NCI-H1092 (cell line): Measurements from ENCODE around the gene RNF214.

ENCODE experiments used
- DNase-seq: peaks from one replicate; lab custom pipeline; 2025; lab: John Stamatoyannopoulos, UW

Gene RNF214

DNA sequence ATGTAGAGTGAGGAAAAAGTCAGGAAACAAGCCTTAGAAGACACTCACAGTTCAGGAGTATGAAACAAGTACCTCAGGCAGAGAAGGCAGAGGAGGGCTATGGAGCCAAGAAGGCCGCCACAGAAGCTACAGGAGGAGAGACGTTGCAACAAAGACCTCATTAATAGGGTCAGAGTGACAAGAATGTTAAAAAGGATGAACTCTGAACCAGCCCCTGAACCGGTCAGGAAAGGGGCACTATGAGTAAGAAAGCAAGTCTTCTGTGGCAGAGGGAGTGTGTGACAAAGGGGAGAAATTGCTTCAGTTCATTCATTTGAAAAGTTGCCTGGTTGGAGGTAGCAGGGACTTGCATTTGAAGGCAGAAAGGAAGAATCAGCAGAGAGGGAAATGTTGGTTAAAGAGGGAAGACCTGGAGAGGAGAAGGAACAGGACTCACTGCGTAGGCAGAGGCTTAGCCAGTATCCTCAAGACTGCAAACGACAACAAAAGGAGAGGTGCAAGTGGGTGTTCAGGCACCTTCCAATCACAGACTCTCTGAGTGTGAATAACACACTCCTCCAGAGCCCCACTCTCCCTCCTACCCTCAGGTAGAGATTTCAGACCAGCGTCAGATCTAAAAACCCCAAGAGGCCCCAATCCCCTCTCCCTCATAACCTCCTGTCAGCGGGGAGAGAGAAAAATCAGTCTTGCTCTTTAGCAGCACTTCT, 17.9 kb upstream of the RNF214 start:
- no peak for DNase-seq

DNA sequence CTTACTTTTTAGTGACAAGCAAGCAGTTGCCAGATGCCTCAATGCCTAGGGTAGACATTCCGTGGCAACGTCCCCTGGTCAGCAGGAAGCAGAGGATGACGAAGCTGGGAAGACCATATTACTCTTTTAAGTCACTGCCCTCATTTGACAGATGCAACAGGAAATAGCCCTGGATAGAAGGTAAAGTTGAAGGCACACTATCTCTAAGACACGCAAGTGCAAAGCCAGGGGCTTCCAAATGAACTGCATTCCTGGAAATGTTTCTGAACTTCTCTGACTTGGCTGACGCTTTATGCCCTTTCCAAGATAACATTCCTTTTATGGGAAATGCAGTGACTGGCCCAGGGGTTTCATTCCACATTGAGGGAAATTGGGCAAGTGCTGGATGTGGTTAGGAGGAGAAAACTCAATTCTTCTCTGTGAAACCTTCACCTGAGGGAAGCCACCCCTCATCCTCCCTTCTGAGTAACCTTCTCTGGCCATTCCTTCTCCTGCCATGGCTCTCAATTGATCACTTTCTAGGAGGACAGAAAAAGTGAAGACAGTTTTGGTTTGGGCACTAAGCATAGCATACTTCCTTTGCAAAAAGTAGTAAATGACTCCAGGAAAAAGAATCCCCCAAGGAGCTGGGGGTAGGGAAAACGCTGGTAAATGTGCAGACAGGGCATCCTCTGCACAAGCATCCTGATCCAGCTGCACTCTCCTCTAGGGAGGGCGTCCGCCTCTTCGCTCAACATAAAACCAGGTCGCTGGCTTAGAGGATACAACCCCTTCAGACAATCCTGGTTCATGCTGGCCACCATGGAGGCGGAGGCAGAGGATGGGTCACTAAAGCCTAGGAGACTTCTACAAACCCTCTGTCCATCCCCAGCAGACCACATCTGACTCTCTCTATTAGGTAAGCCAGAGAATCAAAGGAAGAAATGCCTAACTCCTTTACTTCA, 15.1 kb upstream of the RNF214 start:
- no peak for DNase-seq

DNA sequence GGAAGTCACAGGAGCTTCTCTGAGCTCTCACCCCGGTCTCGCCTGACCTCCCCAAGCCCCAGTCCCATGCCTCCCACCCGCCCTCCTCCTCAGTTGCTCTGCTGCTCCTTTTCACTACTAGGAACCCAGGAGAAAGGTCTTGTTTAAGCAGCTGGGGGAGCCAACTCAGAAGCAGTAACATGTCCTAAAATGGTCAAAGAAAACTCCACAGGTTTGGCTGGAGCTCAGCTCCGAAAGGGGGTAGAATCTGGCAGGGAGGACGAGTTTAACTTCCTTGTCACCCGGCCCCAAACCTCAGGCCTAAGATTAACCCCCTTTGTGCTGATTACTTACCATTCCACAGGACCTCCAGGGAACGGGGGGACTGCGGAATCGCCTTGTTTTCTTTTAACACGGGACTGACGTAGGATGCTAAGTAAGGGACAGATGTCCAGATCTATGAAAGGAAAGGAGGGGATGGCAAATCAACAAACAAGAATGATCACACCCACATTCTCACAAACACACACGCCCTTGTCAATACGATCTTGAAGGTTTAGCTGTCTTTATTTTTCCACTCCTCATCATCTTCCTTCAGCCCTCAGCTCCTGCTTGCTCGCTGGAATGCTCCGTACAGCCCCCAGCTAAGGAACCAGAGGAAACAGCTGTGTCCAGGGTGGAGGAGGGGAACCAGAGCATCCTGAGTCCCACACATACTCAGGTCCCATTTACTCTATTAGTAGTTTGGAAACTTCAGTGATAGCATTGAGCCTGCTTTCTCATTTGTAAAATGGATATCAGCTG, 14.1 kb upstream of the RNF214 start:
- DNase-seq: no peak

DNA sequence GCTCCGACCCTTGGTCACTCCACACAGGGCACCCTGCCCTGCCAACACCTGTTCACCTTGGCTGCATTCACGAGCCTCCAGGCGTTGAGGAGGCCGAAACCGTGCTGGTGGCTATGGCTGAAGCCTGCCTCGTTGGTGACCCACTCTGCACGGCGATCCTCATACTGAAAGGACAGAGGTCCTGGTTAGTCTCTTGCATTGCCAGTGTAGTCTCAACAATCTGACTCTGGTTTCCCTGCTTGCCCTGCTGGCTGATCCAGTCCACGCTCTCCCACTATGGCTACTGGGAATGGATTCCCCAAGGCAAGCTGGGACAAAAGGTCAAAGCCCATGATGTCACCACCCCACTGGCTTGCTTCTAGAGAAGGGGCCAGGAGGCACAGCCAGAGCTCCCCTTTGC, 13.5 kb upstream of the RNF214 start:
- DNase-seq: no peak

DNA sequence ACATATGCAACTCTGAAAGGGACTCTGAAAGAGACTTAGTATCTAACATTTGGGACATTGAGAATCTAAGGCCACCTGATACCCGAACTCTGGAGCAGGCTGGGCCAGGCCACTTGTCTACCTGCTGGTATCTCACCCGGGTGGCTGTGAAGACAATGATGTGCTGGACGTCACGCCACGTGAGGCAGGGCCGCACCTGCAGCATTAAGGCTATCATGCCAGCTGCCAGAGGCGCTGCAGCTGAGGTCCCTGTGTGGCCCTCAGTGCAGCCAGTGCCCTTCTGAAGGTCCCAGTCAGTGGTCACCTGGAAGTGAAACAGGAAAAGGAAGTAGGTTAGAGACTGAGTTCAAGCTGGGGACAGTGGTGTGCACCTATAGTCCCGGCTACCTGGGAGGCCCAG, 13.0 kb upstream of the RNF214 start:
- no peak for DNase-seq

DNA sequence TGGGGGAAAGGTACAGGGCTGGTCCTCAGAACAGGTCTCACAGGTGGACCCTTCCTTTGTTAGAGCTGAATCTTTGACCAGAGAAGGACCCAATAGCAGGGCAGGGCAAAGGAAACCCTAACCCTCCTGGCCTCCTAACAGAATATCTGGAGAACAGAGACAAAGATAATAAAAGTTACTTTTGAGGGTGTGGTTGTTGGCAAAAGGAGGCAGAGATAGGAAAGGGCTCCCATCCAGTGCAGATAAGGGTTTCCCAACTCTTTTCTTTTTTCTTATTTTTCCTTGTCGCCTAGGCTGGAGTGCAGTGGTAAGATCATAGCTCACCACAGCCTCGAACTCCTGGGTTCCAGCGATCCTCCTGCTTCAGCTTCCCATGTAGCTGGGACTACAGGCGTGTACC, 12.5 kb upstream of the RNF214 start:
- no peak for DNase-seq

DNA sequence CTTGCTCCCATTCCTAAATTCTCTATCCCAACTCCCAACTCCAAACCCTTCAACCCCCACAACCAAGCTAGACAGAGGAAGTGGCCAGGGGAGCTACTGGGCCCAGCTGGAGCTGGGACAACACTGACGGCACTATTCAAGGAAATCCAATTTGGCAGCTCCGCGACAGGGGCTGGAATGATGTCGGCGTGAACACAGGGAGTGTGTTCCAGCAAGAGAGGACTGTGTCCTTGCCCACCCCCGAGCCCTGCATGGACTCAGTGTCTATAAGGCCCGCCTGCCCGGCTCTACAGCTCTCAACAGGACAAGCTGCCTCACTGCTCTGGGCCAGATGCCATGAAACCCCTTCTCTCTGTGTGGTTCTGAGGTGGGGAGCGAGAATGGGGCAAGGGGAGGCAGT, 11.9 kb upstream of the RNF214 start:
- no peak for DNase-seq

DNA sequence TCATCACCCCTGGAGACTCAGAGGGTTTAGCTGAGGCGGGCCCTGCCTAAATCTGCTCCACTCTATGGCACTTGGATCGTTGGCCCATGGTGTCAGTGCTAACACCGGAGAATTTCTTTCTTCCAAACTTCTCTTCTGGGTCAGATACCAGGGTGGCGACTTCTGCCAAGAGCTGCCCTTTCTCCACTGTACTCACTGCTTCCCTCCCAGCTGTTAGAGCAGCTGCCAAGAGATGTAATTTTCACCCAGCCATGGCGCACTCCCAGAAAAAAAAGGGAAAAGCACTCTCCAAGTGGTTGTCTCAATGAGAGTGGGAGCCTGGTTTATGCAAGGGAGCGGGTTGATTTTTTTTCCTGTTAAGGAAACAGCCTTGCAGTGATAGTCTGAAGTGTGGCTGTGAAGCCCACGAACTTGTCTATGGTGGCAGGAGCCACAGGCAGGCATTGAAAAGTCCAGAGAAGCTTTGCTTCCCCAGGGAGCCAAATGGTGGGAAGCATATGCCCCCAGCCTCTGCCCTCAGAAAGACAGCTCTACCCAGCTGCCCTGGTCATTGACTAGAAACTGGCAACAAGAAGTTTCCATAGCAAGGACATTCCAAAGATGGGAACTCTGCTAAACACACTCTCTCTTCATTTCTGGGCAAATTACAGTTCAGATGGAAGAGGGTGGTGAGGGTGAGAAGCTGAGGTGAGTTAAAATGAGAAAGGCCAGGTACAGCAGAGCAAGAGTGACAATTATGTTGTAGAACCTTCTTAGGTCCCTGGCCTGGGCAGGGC, 11.3 kb upstream of the RNF214 start:
- DNase-seq: peak; percentile 60

DNA sequence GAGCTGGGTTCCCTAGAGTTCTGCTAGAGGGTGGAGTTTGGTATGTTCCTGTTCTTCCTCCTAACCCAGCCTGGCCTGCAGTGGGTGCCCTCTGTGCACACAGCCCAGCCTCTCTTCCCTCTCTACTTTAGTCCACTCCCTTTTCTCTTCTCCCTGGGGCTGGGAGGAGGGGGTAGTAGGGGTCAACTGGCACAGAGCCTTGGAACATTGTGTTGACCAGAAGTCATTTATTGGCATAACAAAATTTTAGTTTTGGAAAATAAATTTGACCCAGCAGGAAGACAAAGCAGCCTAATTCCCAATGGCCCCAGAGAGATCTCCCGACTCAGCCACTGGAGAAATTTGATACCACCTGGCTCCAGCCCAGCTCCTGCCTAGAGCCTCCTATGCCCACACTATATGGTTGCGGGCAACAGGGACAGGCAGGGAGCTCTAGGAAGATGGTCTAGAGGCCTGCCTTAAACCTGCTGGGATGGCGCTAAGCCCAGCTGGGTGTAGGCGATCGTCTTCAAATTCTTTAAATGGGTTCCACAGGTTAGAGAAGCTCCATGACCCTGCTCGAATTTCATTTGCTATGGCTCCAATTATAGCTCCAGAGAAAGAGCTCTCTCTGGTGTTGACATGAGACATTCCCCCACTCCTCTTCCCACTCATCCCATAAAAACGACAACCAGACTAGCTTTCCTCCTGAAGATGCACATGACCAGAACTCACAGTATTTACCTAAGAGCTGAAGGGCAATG, 10.5 kb upstream of the RNF214 start:
- DNase-seq: peak; percentile 91

DNA sequence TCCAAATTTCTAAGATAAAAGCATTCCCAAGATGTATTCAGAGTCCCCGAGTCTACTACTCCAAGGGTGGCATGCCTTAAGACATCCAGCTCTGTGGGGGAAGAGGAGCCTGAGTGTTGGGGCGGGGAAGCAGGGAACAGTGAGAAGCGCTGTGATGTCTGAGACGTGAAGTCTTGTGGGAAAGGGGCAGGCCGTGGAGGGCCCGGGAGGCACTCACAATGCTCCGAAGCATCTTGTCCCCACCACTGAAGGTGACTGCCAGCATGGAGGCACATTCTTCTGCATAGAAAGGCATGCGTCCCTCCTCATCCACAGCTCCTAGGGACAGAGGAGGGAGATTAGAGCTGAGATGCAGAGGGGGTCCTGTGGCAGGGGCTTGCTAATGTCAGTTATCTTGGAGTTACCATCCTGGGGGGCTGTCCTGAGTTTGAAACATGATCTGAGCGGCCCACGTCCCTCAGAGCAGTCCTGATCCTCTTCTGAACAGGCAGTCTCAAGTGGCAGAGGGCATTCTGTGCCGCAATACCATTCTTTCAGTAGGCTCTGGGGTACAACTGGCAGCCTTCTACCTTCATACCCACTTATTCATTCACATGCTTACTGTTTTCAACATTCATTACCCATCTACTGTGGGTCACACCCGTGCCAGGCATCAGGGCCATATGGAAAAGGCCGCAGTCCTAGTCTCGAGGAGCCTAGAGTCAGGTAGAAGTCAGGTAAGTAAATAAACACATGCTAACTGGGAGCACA, 9.3 kb upstream of the RNF214 start:
- DNase-seq: no peak

DNA sequence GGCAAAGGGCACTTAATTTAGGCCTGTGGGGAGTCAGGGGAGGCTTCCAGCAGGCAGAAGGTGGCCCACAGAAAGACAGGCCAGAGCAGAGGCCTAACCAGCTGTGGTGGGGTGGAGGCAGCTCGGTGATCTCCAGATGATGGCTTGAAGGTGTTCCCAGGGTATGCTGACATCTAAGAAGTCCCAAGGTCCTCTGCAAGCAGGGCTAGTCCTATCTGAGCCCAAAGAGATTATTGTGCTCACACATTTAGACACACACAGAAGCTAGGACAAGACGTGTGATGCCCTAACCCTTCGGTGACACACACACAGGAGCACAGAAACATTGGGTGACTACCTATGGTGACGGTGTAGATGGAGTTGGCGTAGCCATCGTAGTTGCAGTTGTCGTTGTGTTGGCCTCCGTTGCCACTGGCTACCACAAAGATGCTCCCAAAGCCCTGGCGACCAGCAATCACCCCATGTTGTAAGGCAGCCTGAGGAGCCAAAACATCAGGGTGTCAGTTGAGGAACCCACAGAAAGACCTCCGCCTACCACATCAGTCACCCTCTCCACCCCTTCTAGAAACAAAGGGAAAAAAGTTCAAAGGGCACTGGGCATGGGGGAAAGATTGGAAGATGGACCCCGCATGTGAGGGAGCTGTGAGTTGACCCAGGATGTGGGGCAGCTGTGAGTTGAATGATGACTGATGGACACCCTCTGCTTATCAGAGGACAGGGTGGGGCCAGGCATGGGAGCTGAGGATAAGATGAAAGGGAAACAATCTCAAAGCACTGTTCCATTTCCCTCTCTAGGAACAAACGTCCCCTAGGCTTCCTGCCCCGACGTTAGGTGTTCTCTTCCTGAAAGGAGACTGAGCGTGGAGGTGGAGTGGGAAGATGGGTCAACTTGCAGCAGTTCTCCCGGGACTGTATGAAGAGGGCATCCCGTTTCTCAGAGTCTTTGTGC, 8.5 kb upstream of the RNF214 start:
- no peak for DNase-seq

DNA sequence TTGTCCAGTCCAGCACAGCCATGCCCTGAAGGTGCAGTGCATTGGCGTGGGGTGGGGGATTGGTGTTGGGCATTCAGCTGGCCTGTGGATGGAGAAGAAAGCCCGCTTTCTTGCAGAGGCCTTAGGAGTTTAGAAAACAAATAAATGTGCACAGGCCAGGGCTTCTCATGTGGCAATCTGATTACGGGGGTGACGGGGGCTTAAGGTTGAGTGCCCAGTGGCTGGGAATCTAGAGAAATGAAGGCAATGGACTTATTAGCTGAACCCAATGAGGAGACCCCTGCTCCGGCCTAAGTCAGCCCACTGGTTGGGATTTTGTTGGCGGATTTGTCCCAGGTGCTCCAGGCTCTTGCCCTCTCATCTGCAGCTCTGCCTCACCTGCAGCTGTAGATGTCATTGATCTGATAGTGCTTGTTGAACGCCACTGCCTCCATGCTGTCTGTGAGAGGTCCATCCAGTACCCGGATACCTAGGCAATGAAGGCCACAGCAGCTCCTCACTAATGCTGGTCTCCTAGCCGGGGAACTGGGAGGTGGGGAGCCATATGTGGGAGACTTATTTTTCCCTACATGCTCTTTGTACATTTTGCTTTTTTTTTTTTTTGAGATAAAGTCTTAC, 6.8 kb upstream of the RNF214 start:
- no peak for DNase-seq

DNA sequence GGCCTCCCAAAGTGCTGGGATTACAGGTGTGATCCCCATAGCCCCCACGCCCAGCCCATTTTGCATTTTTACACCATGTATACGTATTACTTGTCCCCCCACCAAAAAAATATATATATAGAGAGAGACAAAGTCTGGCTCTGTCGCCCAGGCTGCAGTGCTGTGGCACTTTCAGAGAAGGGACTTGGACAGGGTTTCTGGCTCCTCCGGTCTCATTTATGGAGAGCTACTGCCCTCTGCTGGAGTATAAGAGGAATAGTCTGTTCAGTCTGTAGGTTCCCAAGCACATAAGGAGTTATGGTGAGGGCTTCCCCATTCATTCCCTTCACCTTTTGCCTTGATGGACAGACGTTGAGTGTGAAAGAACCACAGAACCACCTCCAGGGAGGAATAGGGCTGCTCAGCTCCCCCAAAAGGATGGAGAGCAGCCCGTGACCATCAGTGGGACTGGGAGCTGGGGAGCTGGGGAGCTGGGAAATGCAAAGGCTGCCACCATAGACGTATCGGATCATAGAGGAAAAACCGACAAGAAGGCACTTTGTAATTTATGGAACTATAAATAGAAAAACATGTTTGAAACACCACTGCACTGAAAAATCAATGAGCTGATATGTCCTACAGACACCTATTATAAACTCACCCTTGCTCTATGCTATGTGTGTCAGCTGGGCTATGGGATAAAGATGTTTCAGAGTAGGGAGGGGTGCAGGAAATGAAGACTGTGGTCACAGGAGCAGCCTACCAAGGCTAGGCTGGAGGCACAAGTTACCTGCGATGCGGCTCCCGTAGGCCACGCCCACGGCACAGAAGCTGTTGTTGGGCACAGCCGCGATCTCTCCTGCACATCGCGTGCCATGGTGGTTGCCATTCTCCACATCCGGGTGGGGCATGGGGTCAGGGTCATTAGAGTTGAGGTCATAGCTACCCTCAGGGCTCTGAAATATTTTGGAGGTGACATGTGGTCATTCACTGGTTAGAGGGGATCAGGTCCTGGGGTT, 5.8 kb upstream of the RNF214 start:
- peak; percentile 80 for DNase-seq

DNA sequence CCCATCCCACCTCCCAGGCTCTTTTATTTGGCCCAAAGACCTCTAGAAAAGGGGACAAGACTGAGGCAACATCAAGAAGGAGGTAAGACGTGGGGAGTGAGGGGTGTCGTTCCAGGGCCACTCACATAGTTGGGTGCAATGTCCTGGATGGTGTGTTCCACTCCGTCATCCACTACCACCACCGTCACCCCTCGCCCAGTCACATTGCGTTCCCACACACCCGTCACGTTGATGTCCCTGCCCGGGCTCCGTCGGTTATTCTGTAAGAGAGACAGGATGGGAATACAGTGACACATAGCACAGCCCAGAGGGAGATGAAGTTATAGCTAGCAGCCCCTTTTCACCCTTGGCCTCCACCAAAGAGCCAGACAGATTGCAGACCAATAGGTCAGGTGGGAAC, 4.4 kb upstream of the RNF214 start:
- DNase-seq: no peak

DNA sequence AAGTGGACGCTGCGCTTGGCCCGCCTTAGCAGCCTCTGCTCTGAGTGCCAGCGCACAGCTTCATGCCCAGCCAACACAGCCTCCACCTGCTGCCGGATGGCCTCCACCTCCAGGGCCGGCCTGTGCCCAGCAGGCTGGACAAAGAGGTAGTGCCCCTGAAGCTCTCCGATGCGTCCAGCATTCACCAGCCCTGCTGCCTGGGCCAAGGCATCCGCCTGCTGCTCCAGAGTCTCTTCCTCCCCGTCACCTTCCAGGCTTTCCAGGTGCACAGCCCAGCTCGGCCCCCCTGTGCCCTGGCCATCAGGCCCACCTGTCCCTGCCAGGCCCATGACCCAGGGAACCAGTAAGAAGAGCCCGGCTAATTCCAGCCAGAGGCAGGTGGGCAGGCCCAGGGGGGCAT, 3.1 kb upstream of the RNF214 start:
- DNase-seq: no peak

DNA sequence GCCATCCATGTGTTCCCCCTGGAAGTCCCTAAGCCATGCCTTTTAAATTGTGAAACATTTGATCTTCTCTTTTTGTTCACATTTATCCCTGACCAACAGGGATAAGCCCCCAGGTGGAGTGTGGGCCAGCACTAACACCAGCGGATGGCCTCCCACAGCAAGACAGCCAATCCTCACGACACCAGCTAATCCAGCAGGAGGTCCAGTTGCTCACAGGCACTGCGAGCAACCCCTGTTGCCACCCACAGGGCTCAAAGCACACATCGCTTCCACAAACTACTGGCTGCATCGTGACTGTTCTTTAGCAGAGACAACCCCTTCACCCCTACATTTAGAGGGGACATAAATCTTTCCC, 2.6 kb upstream of the RNF214 start:
- DNase-seq: no peak

DNA sequence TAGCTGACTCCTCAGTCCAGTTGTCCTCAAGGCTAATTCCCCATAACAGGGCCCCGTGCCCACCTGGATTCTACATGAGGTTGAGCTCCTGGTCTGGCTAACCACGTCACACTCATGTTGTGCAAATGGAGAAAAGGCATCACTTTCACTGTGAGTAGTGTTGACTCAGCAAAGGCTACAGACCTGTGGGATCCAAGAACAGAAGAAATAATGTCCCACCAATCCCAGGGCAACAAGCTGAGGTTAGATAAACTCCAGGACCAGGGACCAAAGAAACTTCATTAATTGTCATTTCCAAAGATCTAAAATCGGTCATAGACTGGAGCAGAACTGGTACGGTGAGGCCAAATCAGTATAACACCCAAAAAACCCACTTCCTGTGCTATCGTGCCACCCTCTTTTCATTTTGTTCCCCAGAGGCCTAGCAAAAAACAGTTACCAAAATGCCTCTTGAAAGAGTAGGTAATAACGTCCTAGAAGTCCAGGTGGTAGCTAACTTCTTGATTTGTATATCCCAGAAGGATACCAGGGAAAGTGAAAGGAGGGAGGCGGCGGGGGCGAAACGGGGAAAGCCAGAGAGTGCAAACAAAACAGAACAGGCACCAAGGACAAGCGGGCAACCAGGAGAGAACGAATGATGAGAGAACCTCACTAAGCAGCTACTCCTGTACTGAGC, 2.0 kb upstream of the RNF214 start:
- DNase-seq: no peak
